Kidney epithelial cell (primary cell): Measurements from ENCODE around the gene CYBB. TPM values are rescaled to one million over a fixed set of nuclear protein-coding genes. Genes with fewer than 3 reads are reported as not detected.

Experiments used
- DNase-seq: peaks from one replicate; pipeline ENCODE4 v3.0.0-alpha.2; 2010; ENCODE audit warnings: low read depth
- H3K27me3 ChIP-seq: 2 replicates; pipeline ENCODE4 v1.6.0; 2011; ENCODE audit warnings: low read length; ENCODE audit not compliant: control insufficient read depth, insufficient read depth
- H3K36me3 ChIP-seq: 2 replicates; pipeline ENCODE4 v1.5.1; 2011; ENCODE audit warnings: low read length; ENCODE audit not compliant: control insufficient read depth, insufficient read depth
- H3K4me3 ChIP-seq: 2 replicates; pipeline ENCODE4 v1.5.1; 2011; ENCODE audit warnings: low read depth, mild to moderate bottlenecking, control low read depth, low read length
- total RNA-seq: library from RNA; depleted of rRNA; stranded (reverse); fragments of >200 nt; gene quantifications from 2 replicates; pipeline ENCODE4 v1.2.3, GENCODE V29; 2015
- TF ChIP-seq, protein P1 (sequence below): IDR thresholded peaks from 2 replicates; pipeline ENCODE4 v1.5.1; 2011; ENCODE audit warnings: mild to moderate bottlenecking, moderate library complexity, low read length, control low read depth, inconsistent platforms; ENCODE audit not compliant: insufficient read depth, poor library complexity, severe bottlenecking

The CYBB gene
- total RNA-seq, 1 donor from 2014 or later: 0.38 TPM

DNA sequence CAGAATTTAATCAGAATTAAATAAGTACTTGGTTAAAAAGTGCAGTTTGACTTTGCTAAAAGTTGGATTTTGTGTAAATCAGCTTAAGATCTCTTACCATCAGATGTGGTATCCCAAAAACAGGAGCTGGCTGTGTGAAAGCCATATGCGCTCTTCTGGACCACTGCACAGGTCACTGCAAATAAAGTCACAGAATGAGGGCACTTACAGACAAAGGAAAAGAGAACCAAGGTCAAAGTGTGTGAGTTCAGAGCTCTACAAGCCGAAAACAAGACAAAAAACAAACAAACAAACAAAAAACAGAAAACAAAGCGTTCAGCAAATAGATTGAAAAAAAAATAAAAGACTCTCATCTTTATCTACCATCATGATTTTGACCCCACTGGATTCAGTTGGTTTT, 61.1 kb downstream of the CYBB start:
- TF ChIP-seq, protein P1, sequence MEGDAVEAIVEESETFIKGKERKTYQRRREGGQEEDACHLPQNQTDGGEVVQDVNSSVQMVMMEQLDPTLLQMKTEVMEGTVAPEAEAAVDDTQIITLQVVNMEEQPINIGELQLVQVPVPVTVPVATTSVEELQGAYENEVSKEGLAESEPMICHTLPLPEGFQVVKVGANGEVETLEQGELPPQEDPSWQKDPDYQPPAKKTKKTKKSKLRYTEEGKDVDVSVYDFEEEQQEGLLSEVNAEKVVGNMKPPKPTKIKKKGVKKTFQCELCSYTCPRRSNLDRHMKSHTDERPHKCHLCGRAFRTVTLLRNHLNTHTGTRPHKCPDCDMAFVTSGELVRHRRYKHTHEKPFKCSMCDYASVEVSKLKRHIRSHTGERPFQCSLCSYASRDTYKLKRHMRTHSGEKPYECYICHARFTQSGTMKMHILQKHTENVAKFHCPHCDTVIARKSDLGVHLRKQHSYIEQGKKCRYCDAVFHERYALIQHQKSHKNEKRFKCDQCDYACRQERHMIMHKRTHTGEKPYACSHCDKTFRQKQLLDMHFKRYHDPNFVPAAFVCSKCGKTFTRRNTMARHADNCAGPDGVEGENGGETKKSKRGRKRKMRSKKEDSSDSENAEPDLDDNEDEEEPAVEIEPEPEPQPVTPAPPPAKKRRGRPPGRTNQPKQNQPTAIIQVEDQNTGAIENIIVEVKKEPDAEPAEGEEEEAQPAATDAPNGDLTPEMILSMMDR: no peak
- H3K36me3 ChIP-seq: no peaks in the 10 kb centered on the region
- DNase-seq: no peak
- H3K27me3 ChIP-seq: no peaks in the 10 kb centered on the region
- no peak overlapping the region for H3K4me3 ChIP-seq

DNA sequence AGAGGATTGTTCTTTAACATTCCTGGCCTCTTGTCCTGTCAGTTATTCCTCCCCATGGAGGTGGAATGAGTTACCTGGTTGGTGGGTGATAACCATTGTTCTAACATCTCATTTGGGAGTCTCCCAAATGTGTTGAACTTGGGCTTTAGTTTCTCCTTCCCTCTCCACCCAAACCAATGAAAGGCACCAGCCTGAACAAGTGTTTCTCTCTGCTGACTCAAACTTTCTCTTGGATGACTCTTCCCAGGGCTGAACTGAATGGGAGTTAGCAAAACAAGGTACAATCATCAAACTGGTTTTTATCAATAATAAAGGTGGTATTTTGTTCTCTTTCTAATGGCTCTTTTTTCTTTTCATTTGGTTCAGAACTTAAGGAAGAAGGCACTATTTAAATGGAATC, 64.8 kb downstream of the CYBB start:
- Histone ChIP-seq H3K4me3 (no peak overlapping the region), H3K27me3 (no peaks in the 10 kb centered on the region), H3K36me3 (no peaks in the 10 kb centered on the region)
- TF ChIP-seq, protein P1: no peak
- DNase-seq: no peak

DNA sequence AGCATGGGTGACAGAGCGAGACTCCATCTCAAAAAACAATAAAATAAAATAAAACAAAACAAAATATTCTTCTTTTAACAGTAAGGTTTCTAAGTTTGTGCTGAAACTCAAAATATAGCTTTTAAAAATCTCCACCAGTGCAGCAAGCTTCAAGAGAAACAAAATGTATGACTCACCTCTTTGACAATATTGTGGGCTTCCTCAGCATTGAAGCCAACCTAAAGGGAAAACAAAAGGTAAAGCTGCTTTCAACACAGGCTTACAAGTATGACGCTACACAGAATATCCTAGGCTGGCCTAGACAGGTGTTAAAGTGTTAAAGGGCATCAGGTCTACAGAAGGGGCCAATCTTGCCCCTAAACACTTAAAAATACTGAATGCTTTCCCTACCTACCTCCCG, 66.3 kb downstream of the CYBB start:
- TF ChIP-seq, protein P1: no peak
- peak overlapping the region; percentile 0 for H3K4me3 ChIP-seq
- no peaks in the 10 kb centered on the region for H3K36me3 ChIP-seq
- DNase-seq: no peak
- H3K27me3 ChIP-seq: no peaks in the 10 kb centered on the region

DNA sequence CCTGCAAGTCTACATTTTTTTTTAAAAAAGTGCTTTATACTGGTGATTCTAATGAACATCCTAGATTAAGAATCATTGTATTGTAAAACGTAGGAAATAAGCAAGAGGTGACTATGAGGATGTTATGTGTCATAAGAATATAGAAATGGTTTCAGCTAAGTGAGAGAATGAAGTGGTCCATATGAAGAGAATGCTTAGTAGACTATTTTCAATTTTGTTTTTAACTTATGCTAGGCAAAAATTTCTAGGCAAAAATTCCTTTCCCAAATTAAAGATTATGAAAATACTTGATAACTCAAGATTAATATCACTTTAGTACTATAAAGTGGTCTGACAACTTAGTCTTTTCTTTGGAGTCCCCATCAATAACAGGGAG, 66.7 kb downstream of the CYBB start:
- no peaks in the 10 kb centered on the region for H3K27me3 ChIP-seq
- no peak for DNase-seq
- TF ChIP-seq, protein P1: no peak
- H3K36me3 ChIP-seq: no peaks in the 10 kb centered on the region
- peak overlapping the region; percentile 73 for H3K4me3 ChIP-seq

DNA sequence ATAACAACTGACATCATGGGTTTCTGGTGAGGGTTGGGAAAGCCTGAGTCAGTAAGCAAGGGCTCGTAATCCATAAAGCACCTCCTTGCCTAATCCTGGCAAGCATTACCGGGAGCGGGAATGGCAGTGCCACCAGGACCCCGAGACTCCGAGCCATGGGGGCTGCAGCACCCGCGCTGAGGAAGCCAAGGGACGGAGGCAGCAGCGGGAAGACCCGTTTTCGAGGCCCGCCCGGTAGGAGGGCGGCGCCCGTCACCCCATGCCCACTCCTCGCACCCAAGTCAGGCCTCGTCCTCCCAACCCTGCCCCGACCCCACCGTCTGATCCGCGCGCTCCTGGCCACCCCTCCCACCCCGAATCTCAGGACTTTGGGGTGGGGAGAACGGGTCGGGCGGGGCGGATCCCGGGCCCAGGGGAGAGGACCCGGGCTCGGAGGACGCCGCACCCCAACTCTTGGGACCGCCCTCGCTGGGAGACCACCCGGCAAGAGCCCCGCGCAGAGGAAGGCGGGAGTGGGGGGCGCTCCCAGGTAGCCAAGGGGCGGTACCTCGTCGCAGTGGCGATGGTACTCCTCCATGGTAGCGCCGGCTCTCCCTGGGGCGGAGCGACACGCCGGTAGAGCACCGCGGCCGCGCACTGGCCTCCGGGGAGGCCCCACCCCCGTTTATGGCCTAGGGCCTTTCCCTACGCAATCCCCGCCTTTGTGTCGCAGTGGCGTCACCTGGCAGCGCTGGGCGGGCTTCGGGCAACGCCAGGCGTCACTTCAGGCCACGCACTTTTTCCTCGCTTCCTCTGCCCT, 67.3 kb downstream of the CYBB start, which contains the start of gene DYNLT3:
Gene DYNLT3 (minus strand): TSS at position 638 of the 799 bp plus-strand sequence. CDS start 61 bp downstream, at position 577.
- TF ChIP-seq, protein P1: no peak
- Histone ChIP-seq H3K36me3 (no peaks in the 10 kb centered on the region), H3K4me3 (peak within 1 kb of the TSS; percentile 73), H3K27me3 (no peaks in the 10 kb centered on the region)
- peak; percentile 26 for DNase-seq

DNA sequence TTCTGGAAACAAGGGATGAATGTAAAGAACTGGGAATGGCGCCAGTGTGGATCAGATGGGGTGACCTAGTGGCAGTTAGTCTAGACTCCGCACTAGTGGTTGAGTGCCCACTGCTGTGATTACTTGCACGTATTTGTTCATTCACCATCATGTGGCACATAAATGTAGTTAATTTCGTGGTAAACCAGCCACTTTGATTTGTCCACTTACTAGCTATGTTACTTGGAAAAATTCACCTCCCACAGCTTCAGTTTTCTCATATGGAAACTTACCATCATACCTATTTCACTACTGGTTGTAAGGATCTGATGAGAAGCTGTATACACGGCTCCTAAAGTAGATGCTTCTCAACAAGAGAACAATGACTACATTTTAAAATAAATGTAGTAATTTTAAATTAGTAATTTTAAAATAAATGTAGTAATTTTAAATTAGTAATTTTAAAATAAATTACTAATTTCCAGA, 67.9 kb downstream of the CYBB start:
- TF ChIP-seq, protein P1: no peak
- Histone ChIP-seq H3K4me3 (peak overlapping the region; percentile 73), H3K36me3 (no peaks in the 10 kb centered on the region), H3K27me3 (no peaks in the 10 kb centered on the region)
- no peak for DNase-seq
